Keratinocyte (primary cell): ENCODE data around the gene SLC38A8. TPM values are rescaled to one million over a fixed set of nuclear protein-coding genes. Genes with fewer than 3 reads are reported as not detected.

Experiments used
- DNase-seq: peaks from one replicate; pipeline ENCODE4 v3.0.0-alpha.2; 2011; ENCODE audit warnings: low read depth, missing footprints, low spot score
- FAIRE-seq: peaks from 2 replicates; lab custom pipeline; 2011; peaks lifted over from hg19 to GRCh38; lab: Jason Lieb, UNC
- H2AFZ ChIP-seq: 2 replicates; pipeline ENCODE4 v1.6.0; 2012; ENCODE audit warnings: low read length, control low read depth, inconsistent platforms; ENCODE audit not compliant: control insufficient read depth
- H3K27ac ChIP-seq: 2 replicates; pipeline ENCODE4 v1.5.1; 2011; ENCODE audit warnings: low read length; ENCODE audit not compliant: control insufficient read depth, insufficient read depth
- H3K27me3 ChIP-seq: 3 replicates; pipeline ENCODE4 v1.6.0; 2011; ENCODE audit warnings: low read length; ENCODE audit not compliant: control insufficient read depth, insufficient read depth; ENCODE audit errors: extremely low read depth
- H3K36me3 ChIP-seq, 2 experiments: 2 replicates in 1 of 2; 3 replicates in 1 of 2; pipeline ENCODE4 v1.5.1; 2011; ENCODE audit warnings: low read length in 2 of 2, mild to moderate bottlenecking in 1 of 2; ENCODE audit not compliant: control insufficient read depth in 2 of 2, insufficient read depth in 2 of 2; ENCODE audit errors: extremely low read depth in 1 of 2
- H3K4me1 ChIP-seq: 3 replicates; pipeline ENCODE4 v1.5.1; 2011; ENCODE audit warnings: low read length; ENCODE audit not compliant: control insufficient read depth, insufficient read depth; ENCODE audit errors: extremely low read depth
- H3K4me2 ChIP-seq: 3 replicates; pipeline ENCODE4 v1.6.0; 2011; ENCODE audit warnings: low read depth, low read length; ENCODE audit not compliant: control insufficient read depth, insufficient read depth; ENCODE audit errors: extremely low read depth
- H3K4me3 ChIP-seq, 3 experiments: fragments of 200-600 bp in 1 of 3; sonication (generic) in 1 of 3; 2 replicates in 2 of 3; 3 replicates in 1 of 3; pipeline ENCODE4 v1.5.1; 2011 to 2016; ENCODE audit warnings: low read length in 3 of 3, mild to moderate bottlenecking in 3 of 3, control low read depth in 2 of 3, inconsistent platforms in 1 of 3, low read depth in 1 of 3, mixed read lengths in 1 of 3, mixed run types in 1 of 3, moderate library complexity in 1 of 3; ENCODE audit not compliant: control insufficient read depth in 2 of 3, insufficient read depth in 2 of 3; ENCODE audit errors: extremely low read depth in 1 of 3
- H3K79me2 ChIP-seq: 2 replicates; pipeline ENCODE4 v1.6.0; 2012; ENCODE audit warnings: low read length; ENCODE audit not compliant: control insufficient read depth, insufficient read depth
- H3K9ac ChIP-seq: 3 replicates; pipeline ENCODE4 v1.6.0; 2011; ENCODE audit warnings: low read length; ENCODE audit not compliant: control insufficient read depth, insufficient read depth; ENCODE audit errors: extremely low read depth
- H3K9me1 ChIP-seq: 3 replicates; pipeline ENCODE4 v1.6.0; 2011; ENCODE audit warnings: low read length; ENCODE audit not compliant: control insufficient read depth, insufficient read depth; ENCODE audit errors: extremely low read depth
- H3K9me3 ChIP-seq: 2 replicates; pipeline ENCODE4 v1.5.1; 2012; ENCODE audit warnings: low read depth, low read length; ENCODE audit not compliant: control insufficient read depth
- H4K20me1 ChIP-seq: 3 replicates; pipeline ENCODE4 v1.6.0; 2011; ENCODE audit warnings: low read length; ENCODE audit not compliant: control insufficient read depth, insufficient read depth; ENCODE audit errors: extremely low read depth
- CTCF ChIP-seq, 3 experiments: IDR thresholded peaks in 1 of 3; conservative IDR thresholded peaks in 1 of 3; optimal IDR thresholded peaks in 1 of 3; 2 replicates in 2 of 3; 3 replicates in 1 of 3; pipeline versions ENCODE3 to v1.5.1; 2011; ENCODE audit warnings: low read length in 3 of 3, mild to moderate bottlenecking in 3 of 3, moderate library complexity in 2 of 3, control low read depth in 1 of 3, inconsistent platforms in 1 of 3; ENCODE audit not compliant: insufficient read depth in 2 of 3; ENCODE audit errors: extremely low read depth in 1 of 3
- EZH2 ChIP-seq: IDR thresholded peaks from one replicate; pipeline ENCODE4 v1.6.1; 2012; ENCODE audit warnings: inconsistent platforms, mild to moderate bottlenecking, low read length, moderate library complexity
- dilution Hi-C: fragments of 300-500 bp; cut with MboI; formaldehyde crosslinking; loops from one replicate; pipeline ENCODE4 v1.7.0; 2020; ENCODE audit warnings: low sequenced_read_pairs; ENCODE audit not compliant: extremely low pct_ligation_motif_present
- polyA plus RNA-seq, 5 experiments: library from polyadenylated mRNA; depleted of rRNA in 3 of 5; stranded (reverse) in 3 of 5; stranded (forward) in 1 of 5; unstranded in 1 of 5; fragments of >200 nt; gene quantifications; 1 replicate in 1 of 5; 2 replicates in 3 of 5; 3 replicates in 1 of 5; pipeline versions ENCODE4 v1.2.1 to v1.2.3, GENCODE V29; 2011 to 2012; ENCODE audit warnings: missing spikeins in 2 of 5, low read depth in 1 of 5, low replicate concordance in 1 of 5

The SLC38A8 gene
- polyA plus RNA-seq, 1 donor (not counting 4 experiments of a cell fraction or from before 2014, with no cell fraction given) = not detected

- H3K9ac ChIP-seq = no peak overlapping the region
- no peak overlapping the region for H2AFZ ChIP-seq
- no peaks in the 10 kb centered on the region for H3K36me3 ChIP-seq
- peaks cover 7% of the 10 kb centered on the region for H3K27me3 ChIP-seq
- no peaks in the 10 kb centered on the region for H3K79me2 ChIP-seq
- TF ChIP-seq CTCF (optimal IDR thresholded peaks at IDR 0.05 in 1 of 3, IDR thresholded peaks at IDR 0.05 in 1 of 3, conservative IDR thresholded peaks at IDR 0.05 in 1 of 3; ENCODE audit: extremely low read depth in 1 of 3, insufficient read depth in 2 of 3, low read length in 3 of 3) (no peak), EZH2 (no peak)
- H3K27ac ChIP-seq = no peak overlapping the region
- FAIRE-seq (no peak), DNase-seq (no peak)
- no peaks in the 10 kb centered on the region for H4K20me1 ChIP-seq
- no peaks in the 10 kb centered on the region for H3K9me1 ChIP-seq
- dilution Hi-C loops = no loop called here
- no peak overlapping the region for H3K4me2 ChIP-seq
- no peaks in the 10 kb centered on the region for H3K4me1 ChIP-seq
- no peak overlapping the region for H3K4me3 ChIP-seq
- H3K9me3 ChIP-seq = peaks cover 3% of the 10 kb centered on the region
Observed at GRCh38 chr16:84031556-84031955, 11.0 kb downstream of the SLC38A8 start.

- Histone ChIP-seq H3K36me3 (no peaks in the 10 kb centered on the region), H4K20me1 (no peaks in the 10 kb centered on the region), H3K27ac (no peak overlapping the region), H3K9me3 (no peaks in the 10 kb centered on the region), H3K4me3 (no peak overlapping the region), H3K4me1 (peaks cover 9% of the 10 kb centered on the region), H3K4me2 (no peak overlapping the region), H3K9me1 (no peaks in the 10 kb centered on the region), H2AFZ (no peak overlapping the region), H3K9ac (no peak overlapping the region), H3K27me3 (peaks cover 7% of the 10 kb centered on the region), H3K79me2 (no peaks in the 10 kb centered on the region)
- DNase-seq = no peak
- no peak for TF ChIP-seq CTCF (optimal IDR thresholded peaks at IDR 0.05 in 1 of 3, IDR thresholded peaks at IDR 0.05 in 1 of 3, conservative IDR thresholded peaks at IDR 0.05 in 1 of 3; ENCODE audit: extremely low read depth in 1 of 3, insufficient read depth in 2 of 3, low read length in 3 of 3)
- no peak for TF ChIP-seq EZH2
- no peak for FAIRE-seq
- dilution Hi-C loops = no loop called here
Observed at GRCh38 chr16:84029297-84030047, 13.1 kb downstream of the SLC38A8 start.
